ENCODE results near the gene GNAI2.
"Not testable (repeated sequence)": the region's sequence is repeated elsewhere in the genome, so short reads cannot be mapped to it uniquely, and the experiment has no call there.

GNAI2 gene

GRCh38 chr3:50246517-50246954 is 10.5 kb downstream of the GNAI2 start:
- no peak for DNase-seq

- DNase-seq = no peak
Observed at GRCh38 chr3:50248387-50248786, 12.4 kb downstream of the GNAI2 start.

- DNase-seq = no peak
Observed at GRCh38 chr3:50249457-50249856, 13.5 kb downstream of the GNAI2 start.

GRCh38 chr3:50250514-50250913 is 14.5 kb downstream of the GNAI2 start:
- no peak for DNase-seq

- no peak for DNase-seq
Observed at GRCh38 chr3:50251220-50251619, 15.2 kb downstream of the GNAI2 start.

- DNase-seq = no peak
Observed at GRCh38 chr3:50254577-50255250, 18.7 kb downstream of the GNAI2 start.

- DNase-seq = no peak
Observed at GRCh38 chr3:50255251-50255615, 19.2 kb downstream of the GNAI2 start.

- DNase-seq = no peak
Observed at GRCh38 chr3:50256978-50257890, 21.2 kb downstream of the GNAI2 start.

GRCh38 chr3:50258029-50258680 is 22.2 kb downstream of the GNAI2 start:
- DNase-seq = no peak

GRCh38 chr3:50258979-50259378 is 23.0 kb downstream of the GNAI2 start:
- no peak for DNase-seq

- no peak for DNase-seq
Observed at GRCh38 chr3:50259432-50260026, 23.5 kb downstream of the GNAI2 start.

GRCh38 chr3:50260027-50260941 is 24.3 kb downstream of the GNAI2 start:
- no peak for DNase-seq

- DNase-seq = no peak
Observed at GRCh38 chr3:50260942-50261441, 25.0 kb downstream of the GNAI2 start.

- DNase-seq = no peak
Observed at GRCh38 chr3:50261505-50261904, 25.5 kb downstream of the GNAI2 start.

- not testable (repeated sequence) for DNase-seq
Observed at GRCh38 chr3:50262200-50262599, 26.2 kb downstream of the GNAI2 start.

GRCh38 chr3:50262778-50263177 is 26.8 kb downstream of the GNAI2 start:
- DNase-seq = no peak

GRCh38 chr3:50263478-50264382 is 27.7 kb downstream of the GNAI2 start:
- no peak for DNase-seq

GRCh38 chr3:50264383-50264963 is 28.5 kb downstream of the GNAI2 start:
- DNase-seq = no peak

GRCh38 chr3:50264964-50265485 is 29.0 kb downstream of the GNAI2 start:
- no peak for DNase-seq

GRCh38 chr3:50265571-50265970 is 29.6 kb downstream of the GNAI2 start:
- no peak for DNase-seq

Measured in DMS 273 treated with DMSO at 0.1 percent for 48 hours (cell line).